Liver (tissue), 9 donors: ENCODE results near the gene SLC7A14. TPM values are rescaled to one million over a fixed set of nuclear protein-coding genes. Genes with fewer than 3 reads are reported as not detected.

Source experiments
- DNase-seq: peaks from one replicate; pipeline ENCODE4 v3.0.0-alpha.2; 2017; ENCODE audit warnings: low spot score
- H3K27ac ChIP-seq, 2 donors: one replicate each; pipeline ENCODE4 v1.7.0; 2013; ENCODE audit warnings: inconsistent platforms in 2 of 2, low read length in 2 of 2, control low read depth in 1 of 2, low read depth in 1 of 2, mild to moderate bottlenecking in 1 of 2
- H3K27me3 ChIP-seq, 4 donors: one replicate each; pipeline versions ENCODE4 v1.6.1 to v1.7.0; 2013; ENCODE audit warnings: low read length in 3 of 4, inconsistent platforms in 1 of 4, mild to moderate bottlenecking in 1 of 4, moderate library complexity in 1 of 4; ENCODE audit not compliant: control insufficient read depth in 4 of 4, insufficient read depth in 4 of 4
- H3K36me3 ChIP-seq, 4 donors: one replicate each; pipeline versions ENCODE4 v1.6.1 to v1.7.0; 2013; ENCODE audit warnings: low read length in 3 of 4, mild to moderate bottlenecking in 3 of 4, low read depth in 1 of 4, moderate library complexity in 1 of 4; ENCODE audit not compliant: control insufficient read depth in 4 of 4, insufficient read depth in 3 of 4
- H3K4me1 ChIP-seq, 4 donors: one replicate each; pipeline versions ENCODE4 v1.6.1 to v1.7.0; 2013; ENCODE audit warnings: low read length in 3 of 4, mild to moderate bottlenecking in 3 of 4, moderate library complexity in 1 of 4; ENCODE audit not compliant: control insufficient read depth in 4 of 4, insufficient read depth in 4 of 4
- H3K4me3 ChIP-seq, 3 donors: one replicate each; pipeline versions ENCODE4 v1.6.1 to v1.7.0; 2013; ENCODE audit warnings: low read length in 3 of 3, control low read depth in 1 of 3, low read depth in 1 of 3, mild to moderate bottlenecking in 1 of 3
- H3K9ac ChIP-seq, 2 donors: one replicate each; pipeline ENCODE4 v1.7.0; 2013; ENCODE audit warnings: low read length in 2 of 2, mild to moderate bottlenecking in 2 of 2, moderate library complexity in 2 of 2, control low read depth in 1 of 2, low read depth in 1 of 2
- H3K9me3 ChIP-seq, 4 donors: one replicate each; pipeline versions ENCODE4 v1.6.1 to v1.7.0; 2013; ENCODE audit warnings: low read length in 3 of 4; ENCODE audit not compliant: control insufficient read depth in 4 of 4
- EGR1 ChIP-seq, 2 donors: IDR thresholded peaks; 2 replicates each; pipeline ENCODE4 v1.6.1; 2016 to 2018; ENCODE audit warnings: antibody characterized with exemption in 2 of 2, low read depth in 2 of 2
- FOXA2 ChIP-seq: IDR thresholded peaks from 2 replicates; pipeline ENCODE4 v1.6.1; 2016; ENCODE audit warnings: antibody characterized with exemption
- GABPA ChIP-seq, 2 donors: IDR thresholded peaks in 1 of 2; conservative IDR thresholded peaks in 1 of 2; 2 replicates each; pipeline ENCODE4 v1.6.1; 2016; ENCODE audit warnings: antibody characterized with exemption in 2 of 2, mild to moderate bottlenecking in 1 of 2, moderate library complexity in 1 of 2
- HNF4A ChIP-seq, 2 donors: conservative IDR thresholded peaks; 2 replicates each; pipeline ENCODE4 v1.6.1; 2016; ENCODE audit warnings: antibody characterized with exemption in 2 of 2, mild to moderate bottlenecking in 2 of 2
- HNF4G ChIP-seq: IDR thresholded peaks from 2 replicates; pipeline ENCODE4 v1.6.1; 2016; ENCODE audit warnings: antibody characterized with exemption
- NR2F2 ChIP-seq: IDR thresholded peaks from 2 replicates; pipeline ENCODE4 v1.6.1; 2016; ENCODE audit warnings: antibody characterized with exemption
- RAD21 ChIP-seq, 2 donors: IDR thresholded peaks; 2 replicates each; pipeline ENCODE4 v1.6.1; 2016; ENCODE audit warnings: antibody characterized with exemption in 2 of 2, mild to moderate bottlenecking in 2 of 2
- RXRA ChIP-seq, 2 donors: IDR thresholded peaks; 2 replicates each; pipeline ENCODE4 v1.6.1; 2017 to 2018; ENCODE audit warnings: antibody characterized with exemption in 2 of 2, mild to moderate bottlenecking in 1 of 2
- SP1 ChIP-seq: IDR thresholded peaks from 2 replicates; pipeline ENCODE4 v1.6.1; 2018; ENCODE audit warnings: antibody characterized with exemption, mild to moderate bottlenecking
- TAF1 ChIP-seq: conservative IDR thresholded peaks from 2 replicates; pipeline ENCODE4 v1.6.1; 2016; ENCODE audit warnings: antibody characterized with exemption, mild to moderate bottlenecking
- YY1 ChIP-seq: IDR thresholded peaks from 2 replicates; pipeline ENCODE4 v1.6.1; 2016; ENCODE audit warnings: antibody characterized with exemption, mild to moderate bottlenecking
- WGBS: extraction: QIAGEN DNeasy Blood & Tissue Kit; methylation state at CpG from one replicate; pipeline ENCODE4 v1.1.7; 2013; 5-methylcytosine and 5-hydroxymethylcytosine counted together
- polyA plus RNA-seq, 2 donors: library from polyadenylated mRNA; stranded (reverse) in 1 of 2; unstranded in 1 of 2; fragments of 200-250 nt in 1 of 2; fragments of >200 nt in 1 of 2; fragmentation: Nextera tagmentation in 1 of 2; extraction: Ambion mirVana in 1 of 2; gene quantifications; one replicate each; pipeline versions ENCODE4 v1.2.1 to v1.2.3, GENCODE V29; 2013 to 2015
- total RNA-seq, 2 donors: library from RNA; depleted of rRNA; stranded (reverse); fragments of >200 nt; gene quantifications; one replicate each; pipeline ENCODE4 v1.2.3, GENCODE V29; 2014
- TF ChIP-seq, protein P1 (sequence below): IDR thresholded peaks from 2 replicates; pipeline ENCODE4 v1.6.1; 2016; ENCODE audit warnings: antibody characterized with exemption
- TF ChIP-seq, protein P2 (sequence below): IDR thresholded peaks from 2 replicates; pipeline ENCODE4 v1.6.1; 2016; ENCODE audit warnings: antibody characterized with exemption
- TF ChIP-seq, protein P3 (sequence below): IDR thresholded peaks from 2 replicates; pipeline ENCODE4 v1.6.1; 2016; ENCODE audit warnings: antibody characterized with exemption
- TF ChIP-seq, protein P4 (sequence below): IDR thresholded peaks from 2 replicates; pipeline ENCODE4 v1.6.1; 2016; ENCODE audit warnings: antibody characterized with exemption, mild to moderate bottlenecking
- donor health status: healthy.
- donor health status: healthy.
- donor health status: healthy.
- donor health status: healthy.
- donor health status: healthy.

SLC7A14 gene
- total and polyA plus RNA-seq, 4 donors: under 0.01 to 0.01 (median under 0.01) TPM; not detected in 1

DNA sequence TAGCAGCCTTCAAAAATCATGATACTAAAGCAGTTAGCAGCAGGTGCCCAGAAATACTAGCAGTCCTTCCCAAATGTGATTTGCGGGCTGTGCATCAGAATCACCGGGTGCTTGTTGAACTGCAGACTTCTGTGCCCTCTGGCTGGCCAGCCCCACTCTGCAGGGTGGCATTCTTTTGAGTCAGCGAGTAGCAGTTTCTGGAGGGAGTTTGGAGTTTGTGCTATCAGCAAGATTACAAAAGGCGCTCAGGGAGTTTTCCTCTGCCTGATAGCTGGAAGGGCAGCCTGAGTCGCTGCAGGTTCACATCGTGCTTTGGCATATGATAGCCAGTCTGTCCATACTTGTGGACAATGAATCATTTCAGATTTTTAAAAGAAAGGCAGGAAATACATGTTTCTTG lies 109.6 kb downstream of the SLC7A14 start:
- Histone ChIP-seq H3K36me3 (no peaks in the 10 kb centered on the region), H3K27ac (no peak overlapping the region), H3K4me3 (no peak overlapping the region), H3K9ac (no peak overlapping the region), H3K4me1 (no peaks in the 10 kb centered on the region), H3K27me3 (no peaks in the 10 kb centered on the region), H3K9me3 (no peaks in the 10 kb centered on the region)
- WGBS: 65% methylated on average over 6 of the region's 6 CpGs
- no peak for DNase-seq
- TF ChIP-seq SP1: no peak
- TF ChIP-seq, protein P1, sequence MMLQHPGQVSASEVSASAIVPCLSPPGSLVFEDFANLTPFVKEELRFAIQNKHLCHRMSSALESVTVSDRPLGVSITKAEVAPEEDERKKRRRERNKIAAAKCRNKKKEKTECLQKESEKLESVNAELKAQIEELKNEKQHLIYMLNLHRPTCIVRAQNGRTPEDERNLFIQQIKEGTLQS: no peak
- no peak for TF ChIP-seq GABPA (IDR thresholded peaks at IDR 0.05 in 1 of 2, conservative IDR thresholded peaks at IDR 0.05 in 1 of 2)
- TF ChIP-seq HNF4A (conservative IDR thresholded peaks at IDR 0.05): no peak
- no peak for TF ChIP-seq RAD21 (IDR thresholded peaks at IDR 0.05)
- no peak for TF ChIP-seq FOXA2
- TF ChIP-seq, protein P2, sequence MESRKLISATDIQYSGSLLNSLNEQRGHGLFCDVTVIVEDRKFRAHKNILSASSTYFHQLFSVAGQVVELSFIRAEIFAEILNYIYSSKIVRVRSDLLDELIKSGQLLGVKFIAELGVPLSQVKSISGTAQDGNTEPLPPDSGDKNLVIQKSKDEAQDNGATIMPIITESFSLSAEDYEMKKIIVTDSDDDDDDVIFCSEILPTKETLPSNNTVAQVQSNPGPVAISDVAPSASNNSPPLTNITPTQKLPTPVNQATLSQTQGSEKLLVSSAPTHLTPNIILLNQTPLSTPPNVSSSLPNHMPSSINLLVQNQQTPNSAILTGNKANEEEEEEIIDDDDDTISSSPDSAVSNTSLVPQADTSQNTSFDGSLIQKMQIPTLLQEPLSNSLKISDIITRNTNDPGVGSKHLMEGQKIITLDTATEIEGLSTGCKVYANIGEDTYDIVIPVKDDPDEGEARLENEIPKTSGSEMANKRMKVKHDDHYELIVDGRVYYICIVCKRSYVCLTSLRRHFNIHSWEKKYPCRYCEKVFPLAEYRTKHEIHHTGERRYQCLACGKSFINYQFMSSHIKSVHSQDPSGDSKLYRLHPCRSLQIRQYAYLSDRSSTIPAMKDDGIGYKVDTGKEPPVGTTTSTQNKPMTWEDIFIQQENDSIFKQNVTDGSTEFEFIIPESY: no peak
- no peak for TF ChIP-seq YY1
- no peak for TF ChIP-seq RXRA (IDR thresholded peaks at IDR 0.05)
- TF ChIP-seq HNF4G: no peak
- TF ChIP-seq, protein P3, sequence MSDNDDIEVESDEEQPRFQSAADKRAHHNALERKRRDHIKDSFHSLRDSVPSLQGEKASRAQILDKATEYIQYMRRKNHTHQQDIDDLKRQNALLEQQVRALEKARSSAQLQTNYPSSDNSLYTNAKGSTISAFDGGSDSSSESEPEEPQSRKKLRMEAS: no peak

DNA sequence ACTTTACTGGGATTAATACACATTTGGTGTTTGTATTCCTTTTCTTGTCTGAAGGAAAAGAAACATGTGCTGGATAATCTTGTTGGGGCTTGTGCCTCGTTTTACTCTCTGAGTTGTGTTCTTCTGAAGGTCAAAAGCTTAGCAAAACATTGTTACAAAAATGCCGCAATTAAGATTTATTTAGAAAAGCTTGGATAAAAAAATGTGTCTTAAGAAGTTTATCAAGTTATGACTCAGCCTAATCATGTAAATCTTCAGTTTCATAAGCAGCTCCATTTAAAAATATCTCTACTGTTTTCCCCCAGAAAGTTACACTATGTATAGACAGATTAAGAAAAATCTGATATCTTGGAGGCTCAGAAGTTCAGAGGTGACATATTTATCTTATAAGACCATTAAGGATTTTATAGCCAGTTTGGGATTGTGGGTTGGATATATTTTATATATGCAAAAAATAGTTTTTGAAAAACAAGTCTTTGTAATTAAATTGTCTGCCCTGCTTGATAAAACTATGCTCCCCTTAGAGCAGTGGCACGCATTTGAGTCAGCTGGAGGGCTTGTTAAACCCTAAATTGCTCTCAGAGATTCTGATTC lies 110.7 kb downstream of the SLC7A14 start:
- TF ChIP-seq NR2F2: no peak
- no peak for TF ChIP-seq EGR1 (IDR thresholded peaks at IDR 0.05; ENCODE audit: low read depth in 2 of 2)
- TF ChIP-seq, protein P1: no peak
- TF ChIP-seq HNF4A (conservative IDR thresholded peaks at IDR 0.05): no peak
- TF ChIP-seq, protein P4, sequence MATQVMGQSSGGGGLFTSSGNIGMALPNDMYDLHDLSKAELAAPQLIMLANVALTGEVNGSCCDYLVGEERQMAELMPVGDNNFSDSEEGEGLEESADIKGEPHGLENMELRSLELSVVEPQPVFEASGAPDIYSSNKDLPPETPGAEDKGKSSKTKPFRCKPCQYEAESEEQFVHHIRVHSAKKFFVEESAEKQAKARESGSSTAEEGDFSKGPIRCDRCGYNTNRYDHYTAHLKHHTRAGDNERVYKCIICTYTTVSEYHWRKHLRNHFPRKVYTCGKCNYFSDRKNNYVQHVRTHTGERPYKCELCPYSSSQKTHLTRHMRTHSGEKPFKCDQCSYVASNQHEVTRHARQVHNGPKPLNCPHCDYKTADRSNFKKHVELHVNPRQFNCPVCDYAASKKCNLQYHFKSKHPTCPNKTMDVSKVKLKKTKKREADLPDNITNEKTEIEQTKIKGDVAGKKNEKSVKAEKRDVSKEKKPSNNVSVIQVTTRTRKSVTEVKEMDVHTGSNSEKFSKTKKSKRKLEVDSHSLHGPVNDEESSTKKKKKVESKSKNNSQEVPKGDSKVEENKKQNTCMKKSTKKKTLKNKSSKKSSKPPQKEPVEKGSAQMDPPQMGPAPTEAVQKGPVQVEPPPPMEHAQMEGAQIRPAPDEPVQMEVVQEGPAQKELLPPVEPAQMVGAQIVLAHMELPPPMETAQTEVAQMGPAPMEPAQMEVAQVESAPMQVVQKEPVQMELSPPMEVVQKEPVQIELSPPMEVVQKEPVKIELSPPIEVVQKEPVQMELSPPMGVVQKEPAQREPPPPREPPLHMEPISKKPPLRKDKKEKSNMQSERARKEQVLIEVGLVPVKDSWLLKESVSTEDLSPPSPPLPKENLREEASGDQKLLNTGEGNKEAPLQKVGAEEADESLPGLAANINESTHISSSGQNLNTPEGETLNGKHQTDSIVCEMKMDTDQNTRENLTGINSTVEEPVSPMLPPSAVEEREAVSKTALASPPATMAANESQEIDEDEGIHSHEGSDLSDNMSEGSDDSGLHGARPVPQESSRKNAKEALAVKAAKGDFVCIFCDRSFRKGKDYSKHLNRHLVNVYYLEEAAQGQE: no peak
- TF ChIP-seq YY1: no peak
- TF ChIP-seq, protein P3: no peak
- TF ChIP-seq TAF1: no peak

More for the DNA sequence above, 110.7 kb downstream of the SLC7A14 start:
- WGBS: 76% methylated on average over 3 of the region's 3 CpGs
- Histone ChIP-seq H3K9me3 (no peaks in the 10 kb centered on the region), H3K4me1 (no peaks in the 10 kb centered on the region), H3K4me3 (no peak overlapping the region), H3K27me3 (no peaks in the 10 kb centered on the region), H3K9ac (no peak overlapping the region), H3K36me3 (no peaks in the 10 kb centered on the region), H3K27ac (no peak overlapping the region)
- no peak for DNase-seq
